OCI-LY1 (cell line): Measurements from ENCODE around the gene CNOT4.

Experiments
- CTCF ChIP-seq: fragments of 200-600 bp; sonication (generic), shearing (Covaris generic); IDR thresholded peaks from 2 replicates; pipeline ENCODE4 v1.5.1; 2017; ENCODE audit warnings: mild to moderate bottlenecking, antibody characterized with exemption, low read length, moderate library complexity, mixed read lengths
- EZH2 ChIP-seq: fragments of 200-600 bp; sonication (generic), shearing (Covaris generic); IDR thresholded peaks from 2 replicates; pipeline ENCODE4 v1.8.0; 2017; ENCODE audit warnings: borderline replicate concordance, mixed run types, mild to moderate bottlenecking, antibody characterized with exemption, low read length, moderate library complexity, mixed read lengths

GRCh38 chr7:135410543-135410942 lies 99.4 kb downstream of the CNOT4 start:
- TF ChIP-seq CTCF (no peak), EZH2 (no peak)
